ENCODE data around the gene GAB1. TPM values are rescaled to one million over a fixed set of nuclear protein-coding genes. Genes with fewer than 3 reads are reported as not detected.

The GAB1 gene
- total RNA-seq, 1 experiment from 2014 or later, result 3.8 TPM

- no TSS peak for BruUV-seq (replicated peaks)
- CTCF ChIA-PET, result no interaction called here
Observed at GRCh38 chr4:143380629-143381028, 44.0 kb downstream of the GAB1 start.

DNA sequence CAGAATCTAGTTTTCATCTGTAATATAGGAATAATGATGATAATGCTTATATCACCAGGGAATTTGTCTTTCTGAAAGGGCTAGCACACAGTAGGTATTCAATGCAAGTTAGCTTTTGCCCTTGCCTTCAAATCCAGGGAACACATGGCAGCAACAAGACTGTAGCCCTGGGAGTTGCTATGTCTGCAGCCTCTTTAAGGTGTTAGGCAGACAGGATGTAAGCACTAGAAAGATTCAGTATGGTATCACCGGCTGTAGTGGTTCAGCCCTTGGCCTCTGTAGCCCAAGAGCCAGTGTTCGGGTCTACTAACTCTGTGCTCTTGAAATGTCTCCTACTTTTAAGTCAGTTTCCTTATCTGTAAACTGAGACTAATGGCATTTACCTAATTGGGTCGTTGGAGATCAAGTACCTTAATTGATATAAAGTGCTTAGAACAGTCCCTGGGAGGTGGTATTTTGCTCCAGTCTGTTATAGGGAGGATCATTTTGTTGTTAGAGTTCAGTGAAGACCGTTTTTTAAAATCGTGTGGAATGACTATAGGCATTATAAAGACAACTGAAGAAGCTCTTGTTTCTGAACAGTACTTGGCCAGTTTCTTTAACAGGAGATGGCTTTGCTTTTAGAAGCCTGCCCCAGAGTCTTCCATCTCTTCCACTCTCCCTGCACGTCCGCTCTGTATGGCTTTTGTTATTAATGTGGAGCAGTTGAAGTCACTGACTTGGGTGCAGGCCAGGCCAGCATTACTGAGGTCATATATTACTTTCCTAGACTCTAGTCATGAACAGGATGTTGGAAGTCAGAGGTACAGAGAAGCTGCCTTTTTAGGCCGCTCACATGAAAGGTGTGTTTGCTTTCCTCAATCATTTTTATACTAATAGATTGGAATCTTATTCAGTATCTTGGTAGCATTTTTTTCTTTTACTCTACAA is 44.8 kb downstream of the GAB1 start:
- Histone ChIP-seq H4K20me1 (ENCODE audit: insufficient read depth) (no peaks in the 10 kb centered on the region), H3K27ac (ENCODE audit: low read depth, low read length) (no peak overlapping the region), H3K4me1 (ENCODE audit: control insufficient read depth in 1 of 2, insufficient read depth in 2 of 2, low read length in 2 of 2) (no peaks in the 10 kb centered on the region), H3K4me2 (ENCODE audit: low read length) (no peak overlapping the region), H2AFZ (ENCODE audit: low read depth, low read length, poor library complexity, severe bottlenecking) (no peak overlapping the region), H3K4me3 (replicated peaks in 1 of 2; ENCODE audit: low read depth in 1 of 2, low read length in 2 of 2) (no peak overlapping the region), H3K79me2 (ENCODE audit: insufficient read depth, low read length) (no peaks in the 10 kb centered on the region), H3K9me2 (ENCODE audit: insufficient read depth) (no peaks in the 10 kb centered on the region), H3K9me3 (ENCODE audit: control insufficient read depth in 1 of 2, insufficient read depth in 1 of 2, low read depth in 1 of 2, low read length in 2 of 2) (no peaks in the 10 kb centered on the region), H3K9ac (ENCODE audit: low read length) (no peak overlapping the region), H3K27me3 (ENCODE audit: insufficient read depth, low read length) (no peaks in the 10 kb centered on the region), H3K36me3 (ENCODE audit: control insufficient read depth in 1 of 2, insufficient read depth in 2 of 2, low read length in 2 of 2) (no peaks in the 10 kb centered on the region)
- DNase-seq (ENCODE audit: low read depth, low spot score) (no peak), ATAC-seq (no peak)
- ChIA-PET CTCF (no interaction called here), POLR2A (no interaction called here), RAD21 (ENCODE audit: low non-redundant PET in 1 of 2, low total read pairs in 2 of 2, uncharacterized antibody in 2 of 2, unreplicated experiment in 2 of 2) (no interaction called here)
- intact Hi-C loops (cut with micrococcal nuclease), result no loop called here
- no TSS peak for BruUV-seq (replicated peaks)
- TF ChIP-seq SRF (IDR thresholded peaks at IDR 0.05; ENCODE audit: low read depth), result no peak
- no peak for TF ChIP-seq ZNF274 (IDR thresholded peaks at IDR 0.05; ENCODE audit: low read depth, low read length)
- TF ChIP-seq REST (IDR thresholded peaks at IDR 0.05; ENCODE audit: low read depth), result no peak
- TF ChIP-seq, protein P1, sequence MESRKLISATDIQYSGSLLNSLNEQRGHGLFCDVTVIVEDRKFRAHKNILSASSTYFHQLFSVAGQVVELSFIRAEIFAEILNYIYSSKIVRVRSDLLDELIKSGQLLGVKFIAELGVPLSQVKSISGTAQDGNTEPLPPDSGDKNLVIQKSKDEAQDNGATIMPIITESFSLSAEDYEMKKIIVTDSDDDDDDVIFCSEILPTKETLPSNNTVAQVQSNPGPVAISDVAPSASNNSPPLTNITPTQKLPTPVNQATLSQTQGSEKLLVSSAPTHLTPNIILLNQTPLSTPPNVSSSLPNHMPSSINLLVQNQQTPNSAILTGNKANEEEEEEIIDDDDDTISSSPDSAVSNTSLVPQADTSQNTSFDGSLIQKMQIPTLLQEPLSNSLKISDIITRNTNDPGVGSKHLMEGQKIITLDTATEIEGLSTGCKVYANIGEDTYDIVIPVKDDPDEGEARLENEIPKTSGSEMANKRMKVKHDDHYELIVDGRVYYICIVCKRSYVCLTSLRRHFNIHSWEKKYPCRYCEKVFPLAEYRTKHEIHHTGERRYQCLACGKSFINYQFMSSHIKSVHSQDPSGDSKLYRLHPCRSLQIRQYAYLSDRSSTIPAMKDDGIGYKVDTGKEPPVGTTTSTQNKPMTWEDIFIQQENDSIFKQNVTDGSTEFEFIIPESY (IDR thresholded peaks at IDR 0.05; ENCODE audit: extremely low read depth, insufficient replicate concordance, low read length), result no peak
- TF ChIP-seq FOSL1 (IDR thresholded peaks at IDR 0.05; ENCODE audit: low read depth), result no peak
- no peak for TF ChIP-seq EZH2 (IDR thresholded peaks at IDR 0.05)
- no peak for TF ChIP-seq EZH2phosphoT487 (IDR thresholded peaks at IDR 0.05; ENCODE audit: borderline replicate concordance)
- TF ChIP-seq, protein P2, sequence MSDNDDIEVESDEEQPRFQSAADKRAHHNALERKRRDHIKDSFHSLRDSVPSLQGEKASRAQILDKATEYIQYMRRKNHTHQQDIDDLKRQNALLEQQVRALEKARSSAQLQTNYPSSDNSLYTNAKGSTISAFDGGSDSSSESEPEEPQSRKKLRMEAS (IDR thresholded peaks at IDR 0.05), result no peak
- no peak for TF ChIP-seq EGR1 (IDR thresholded peaks at IDR 0.05; ENCODE audit: low read depth)

More at GRCh38 chr4:143380629-143381028, 44.0 kb downstream of the GAB1 start:
- Histone ChIP-seq H3K9ac (ENCODE audit: low read length) (no peak overlapping the region), H2AFZ (ENCODE audit: low read depth, low read length, poor library complexity, severe bottlenecking) (no peak overlapping the region), H3K4me2 (ENCODE audit: low read length) (no peak overlapping the region), H3K4me1 (ENCODE audit: control insufficient read depth in 1 of 2, insufficient read depth in 2 of 2, low read length in 2 of 2) (no peaks in the 10 kb centered on the region), H3K9me2 (ENCODE audit: insufficient read depth) (no peaks in the 10 kb centered on the region), H3K4me3 (replicated peaks in 1 of 2; ENCODE audit: low read depth in 1 of 2, low read length in 2 of 2) (no peak overlapping the region), H4K20me1 (ENCODE audit: insufficient read depth) (no peaks in the 10 kb centered on the region), H3K27ac (ENCODE audit: low read depth, low read length) (no peak overlapping the region), H3K36me3 (ENCODE audit: control insufficient read depth in 1 of 2, insufficient read depth in 2 of 2, low read length in 2 of 2) (no peaks in the 10 kb centered on the region), H3K27me3 (ENCODE audit: insufficient read depth, low read length) (no peaks in the 10 kb centered on the region), H3K9me3 (ENCODE audit: control insufficient read depth in 1 of 2, insufficient read depth in 1 of 2, low read depth in 1 of 2, low read length in 2 of 2) (no peaks in the 10 kb centered on the region), H3K79me2 (ENCODE audit: insufficient read depth, low read length) (no peaks in the 10 kb centered on the region)
- no peak for TF ChIP-seq JUND (IDR thresholded peaks at IDR 0.05)
- TF ChIP-seq EZH2 (IDR thresholded peaks at IDR 0.05), result no peak
- TF ChIP-seq, protein P2 (IDR thresholded peaks at IDR 0.05), result no peak
- no peak for TF ChIP-seq ZFX (IDR thresholded peaks at IDR 0.05)
- no peak for TF ChIP-seq TCF7L2 (IDR thresholded peaks at IDR 0.05; ENCODE audit: borderline replicate concordance, extremely low read depth, insufficient read depth, insufficient read length)
- no peak for TF ChIP-seq POLR2A (IDR thresholded peaks at IDR 0.05; ENCODE audit: borderline replicate concordance, extremely low read depth, insufficient read depth, insufficient read length)
- TF ChIP-seq FOSL1 (IDR thresholded peaks at IDR 0.05; ENCODE audit: low read depth), result no peak
- no peak for TF ChIP-seq CEBPB (IDR thresholded peaks at IDR 0.05; ENCODE audit: low read depth)
- TF ChIP-seq YY1 (IDR thresholded peaks at IDR 0.05; ENCODE audit: extremely low read depth, insufficient replicate concordance, low read depth, low read length), result no peak
- TF ChIP-seq EGR1 (IDR thresholded peaks at IDR 0.05; ENCODE audit: low read depth), result no peak
- ATAC-seq, result no peak
- no peak for DNase-seq (ENCODE audit: low read depth, low spot score)
- ChIA-PET POLR2A (no interaction called here), RAD21 (ENCODE audit: low non-redundant PET in 1 of 2, low total read pairs in 2 of 2, uncharacterized antibody in 2 of 2, unreplicated experiment in 2 of 2) (no interaction called here)
- intact Hi-C loops (cut with micrococcal nuclease), result no loop called here

Measured in HCT116 (cell line).